Femur (tissue), 1 donor: ENCODE results near the gene HACL1.

ENCODE experiments used
- DNase-seq: peaks from one replicate; pipeline ENCODE4 v3.0.0-alpha.2; 2017

HACL1 gene

DNA sequence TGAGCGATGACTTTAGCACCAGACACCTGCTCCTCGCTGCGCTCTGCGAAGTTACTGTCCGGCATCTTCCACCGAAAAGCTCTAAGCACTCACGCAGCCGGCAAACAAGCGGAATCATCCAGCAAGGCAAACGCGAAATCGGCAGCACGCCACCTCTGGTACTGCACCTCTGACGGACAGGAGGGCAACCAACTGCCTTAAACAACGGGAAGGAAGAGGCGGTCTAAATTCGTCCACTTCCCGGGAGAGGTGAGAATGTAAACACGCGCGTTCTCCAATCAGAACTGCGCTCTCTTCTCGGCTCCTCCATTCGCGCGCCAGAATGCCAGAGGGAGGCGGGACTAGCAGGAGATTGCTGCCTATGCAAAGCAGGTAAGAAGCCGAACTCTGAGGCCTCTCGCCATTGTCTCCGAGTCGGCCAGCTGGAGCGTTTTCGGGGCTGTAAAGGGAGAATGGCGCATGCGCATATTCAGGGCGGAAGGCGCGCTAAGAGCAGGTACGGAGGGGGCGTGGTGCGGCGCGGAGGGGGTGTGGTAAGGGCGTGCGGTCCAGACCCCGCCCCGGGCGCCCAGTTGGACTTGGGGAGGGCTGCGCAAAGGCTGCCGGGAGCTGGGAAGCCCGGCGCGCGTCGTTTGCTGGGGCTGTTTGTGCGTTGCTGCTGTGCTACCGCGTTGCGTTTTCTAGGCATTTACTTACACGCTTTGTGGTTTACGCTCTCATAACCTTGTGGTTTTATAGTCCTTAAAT is at the start of gene HACL1, which contains the start of gene BTD:
HACL1 (minus strand) TSS at position 171 of the 747 bp plus-strand sequence; CDS start at position 65, 106 bp downstream.
BTD (plus strand) TSS at position 347 of the 747 bp plus-strand sequence. CDS start 33,695 bp downstream, outside the sequence.
- DNase-seq, result peak; percentile 99

DNA sequence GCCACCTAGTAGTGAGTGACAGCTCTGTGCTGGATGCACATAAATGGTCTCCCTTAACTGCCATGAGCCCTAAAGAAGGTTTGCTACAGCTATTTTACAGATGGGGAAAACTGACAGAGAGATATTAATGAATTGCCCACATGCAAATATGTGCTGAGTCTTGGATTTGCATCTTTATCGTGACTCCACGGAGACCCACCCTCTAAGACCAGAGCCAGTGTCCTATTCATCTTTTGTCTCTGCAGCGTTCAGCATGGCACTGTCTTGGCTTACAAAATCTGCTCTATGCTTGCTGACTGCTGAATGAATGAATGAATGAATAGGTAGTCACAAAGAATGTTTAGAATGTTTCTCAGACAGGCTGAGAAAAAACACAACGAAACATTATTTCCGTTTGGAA is 48.5 kb upstream of the HACL1 start:
- no peak for DNase-seq

DNA sequence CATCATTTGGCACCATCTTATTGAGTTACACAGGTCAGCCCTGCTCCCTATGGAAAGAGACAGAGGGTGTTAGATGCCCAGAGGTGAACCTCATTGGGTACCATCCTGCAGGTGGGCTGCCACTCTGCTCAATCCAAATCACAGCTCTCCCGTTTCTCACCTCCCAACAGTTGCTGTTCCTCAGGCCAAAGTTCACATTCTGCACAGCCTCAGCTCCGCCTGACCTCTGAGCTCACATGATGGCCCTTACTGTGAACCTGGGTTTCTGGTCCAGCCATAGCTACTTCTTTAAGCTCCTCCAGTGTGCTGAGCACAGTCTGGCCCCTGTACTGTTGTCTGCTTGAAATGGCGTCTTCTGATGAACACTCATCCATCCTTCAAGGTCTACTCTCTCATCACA is 48.0 kb upstream of the HACL1 start:
- no peak for DNase-seq

DNA sequence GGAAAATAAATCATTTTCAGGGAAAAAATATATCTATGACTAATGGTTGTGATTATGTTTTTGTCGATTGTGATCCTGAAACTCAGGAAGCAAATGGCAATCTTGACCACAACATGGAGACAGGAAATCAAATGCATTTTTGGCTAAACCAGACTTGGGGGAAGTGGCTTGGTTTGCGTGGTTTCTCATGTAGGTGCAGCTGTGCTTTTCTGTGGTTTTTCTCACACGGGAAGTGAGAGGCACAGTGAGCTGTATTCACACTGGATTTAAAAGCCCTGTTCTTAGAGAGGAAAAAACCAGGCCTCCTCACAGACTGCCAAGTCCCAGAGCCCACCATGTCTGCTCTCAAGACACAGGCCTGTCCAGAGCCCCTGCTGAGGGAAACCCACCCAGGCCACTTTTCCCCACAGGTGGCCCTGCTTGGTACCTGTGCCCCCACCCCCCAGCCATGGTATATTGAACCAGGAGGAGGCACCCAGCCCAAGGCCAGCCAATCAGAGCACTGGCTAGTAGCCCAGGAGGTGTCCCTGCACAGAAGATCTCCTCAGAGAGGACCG is 46.3 kb upstream of the HACL1 start:
- peak; percentile 72 for DNase-seq

DNA sequence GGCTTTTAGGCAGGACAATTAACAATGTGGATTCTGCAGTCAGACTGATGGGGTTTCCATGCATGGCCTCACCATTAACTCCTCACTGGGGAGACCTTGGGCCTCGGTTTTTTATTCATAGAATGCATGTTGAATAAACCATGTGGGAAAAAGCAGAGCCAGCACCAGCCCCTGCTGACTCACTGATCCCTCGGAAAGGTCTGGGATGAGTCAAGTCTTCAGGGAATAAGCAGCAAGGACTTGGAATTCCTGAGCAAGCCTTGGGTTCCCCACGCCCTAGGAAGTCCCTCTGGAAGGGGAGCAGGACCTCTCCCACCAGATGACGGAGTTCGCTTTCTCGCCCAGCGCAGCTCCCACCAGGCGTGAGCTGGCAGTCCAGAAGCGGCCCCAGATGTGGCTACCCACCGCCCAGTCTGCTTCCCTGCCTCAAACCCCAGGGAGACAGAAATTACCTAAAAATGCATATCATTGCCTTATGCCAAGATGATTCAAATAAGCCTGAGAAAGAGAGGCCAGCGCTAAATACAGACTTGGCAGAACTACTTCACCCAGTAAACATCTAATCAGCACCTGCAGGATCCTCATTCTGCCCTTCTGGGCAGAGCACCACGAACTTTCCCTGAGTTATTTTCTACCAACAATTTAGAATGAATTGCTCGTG is 45.6 kb upstream of the HACL1 start:
- DNase-seq, result peak; percentile 86

DNA sequence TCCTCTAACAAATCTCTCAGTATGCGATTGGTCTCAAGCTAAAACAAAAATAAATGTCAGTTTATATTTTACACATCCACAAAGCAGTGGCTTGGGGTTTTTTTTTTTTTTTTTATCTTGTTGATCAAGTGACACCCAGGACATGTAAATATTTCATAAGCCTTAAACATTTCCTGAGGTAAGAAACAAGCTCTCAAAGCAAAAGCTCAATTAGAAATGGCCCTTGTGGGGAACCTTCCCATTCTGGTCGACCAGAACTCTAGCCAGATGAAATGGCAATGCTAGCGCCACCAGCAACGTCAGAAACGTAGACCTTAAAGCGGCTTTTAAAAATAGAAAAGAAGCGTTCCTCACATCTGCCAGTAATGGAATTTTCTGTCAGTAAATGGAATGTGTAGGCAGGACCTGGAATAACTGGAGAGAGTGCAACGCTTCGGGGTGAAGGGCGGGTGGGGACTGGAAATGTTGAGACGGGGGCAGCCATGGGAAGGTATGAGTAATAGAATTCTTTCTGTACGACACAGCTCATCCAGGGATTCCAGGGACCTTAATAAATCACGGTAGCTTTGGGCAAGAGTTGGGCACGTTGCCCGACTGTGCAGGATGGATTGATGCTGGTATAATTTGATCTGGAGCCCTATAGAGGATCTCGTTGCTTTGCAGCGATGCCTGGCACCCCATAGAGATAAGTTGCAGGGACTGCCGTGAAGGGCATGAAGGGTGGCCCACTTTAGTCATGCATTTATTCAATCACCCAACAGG is 44.6 kb upstream of the HACL1 start:
- DNase-seq, result peak; percentile 87

DNA sequence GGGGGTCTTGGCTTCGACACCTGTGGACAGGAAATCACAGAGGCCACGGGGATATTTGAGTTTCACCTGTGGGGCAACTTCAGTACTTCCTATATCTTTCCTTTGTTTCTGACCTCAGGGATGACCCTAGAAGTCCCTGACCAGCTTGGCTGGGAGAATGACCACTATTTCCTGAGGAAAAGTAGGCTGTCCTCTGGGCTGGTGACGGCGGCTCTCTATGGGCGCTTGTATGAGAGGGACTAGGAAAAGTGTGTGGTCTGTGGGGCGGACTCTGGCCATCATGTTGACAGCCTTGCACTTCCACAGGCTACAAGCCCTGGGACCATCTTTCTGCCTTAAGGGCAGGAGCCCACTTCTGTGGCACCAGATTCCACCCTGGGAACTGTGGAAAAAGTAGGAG is 43.9 kb upstream of the HACL1 start:
- no peak for DNase-seq

DNA sequence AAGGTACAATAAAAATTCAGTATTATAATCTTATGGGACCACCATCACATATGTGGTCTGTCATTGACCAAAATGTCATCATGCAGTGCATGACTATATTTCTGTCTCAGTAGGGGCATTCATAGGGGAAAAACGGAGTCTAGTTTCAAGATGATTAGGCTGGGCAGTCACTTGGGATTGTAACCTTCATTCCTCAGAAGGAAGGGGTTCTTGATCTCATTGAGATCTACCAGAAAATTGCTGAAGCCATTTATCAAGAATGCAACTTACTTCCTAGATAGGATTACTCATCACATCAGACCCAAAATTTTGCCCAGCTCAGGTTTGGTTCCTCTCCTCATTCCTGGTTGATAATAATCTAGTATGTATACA is 37.5 kb upstream of the HACL1 start:
- no peak for DNase-seq

DNA sequence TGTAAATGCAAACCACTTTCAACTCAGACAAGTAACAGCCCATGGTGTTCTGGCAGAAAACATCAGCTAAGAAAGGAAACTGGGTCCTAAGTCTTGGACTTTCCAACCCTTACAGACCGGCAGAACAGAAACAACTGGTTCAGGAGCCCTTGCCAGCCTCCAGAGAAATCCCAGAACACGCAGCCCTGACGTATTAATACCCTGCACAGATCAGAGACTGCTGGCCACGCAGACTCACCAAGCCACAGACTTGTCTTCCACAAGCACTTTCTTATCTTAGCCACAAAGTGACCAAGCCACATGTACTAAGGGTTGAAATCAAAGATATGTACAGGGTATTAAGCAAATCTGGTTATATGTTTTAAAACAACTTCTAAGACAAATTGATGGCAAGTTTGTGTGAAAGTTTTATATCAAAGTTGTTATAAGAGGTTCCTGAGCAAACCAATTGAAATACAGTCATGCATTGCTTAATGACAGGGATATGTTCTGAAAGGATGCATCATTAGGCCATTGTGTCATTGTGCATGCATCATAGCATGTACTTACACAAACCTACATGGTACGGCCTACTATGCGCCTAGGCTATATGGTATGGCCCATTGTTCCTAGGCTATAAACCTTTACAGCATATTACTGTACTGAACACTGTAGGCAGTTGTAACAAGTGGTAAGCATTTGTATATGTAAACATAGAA is 37.0 kb upstream of the HACL1 start:
- no peak for DNase-seq

DNA sequence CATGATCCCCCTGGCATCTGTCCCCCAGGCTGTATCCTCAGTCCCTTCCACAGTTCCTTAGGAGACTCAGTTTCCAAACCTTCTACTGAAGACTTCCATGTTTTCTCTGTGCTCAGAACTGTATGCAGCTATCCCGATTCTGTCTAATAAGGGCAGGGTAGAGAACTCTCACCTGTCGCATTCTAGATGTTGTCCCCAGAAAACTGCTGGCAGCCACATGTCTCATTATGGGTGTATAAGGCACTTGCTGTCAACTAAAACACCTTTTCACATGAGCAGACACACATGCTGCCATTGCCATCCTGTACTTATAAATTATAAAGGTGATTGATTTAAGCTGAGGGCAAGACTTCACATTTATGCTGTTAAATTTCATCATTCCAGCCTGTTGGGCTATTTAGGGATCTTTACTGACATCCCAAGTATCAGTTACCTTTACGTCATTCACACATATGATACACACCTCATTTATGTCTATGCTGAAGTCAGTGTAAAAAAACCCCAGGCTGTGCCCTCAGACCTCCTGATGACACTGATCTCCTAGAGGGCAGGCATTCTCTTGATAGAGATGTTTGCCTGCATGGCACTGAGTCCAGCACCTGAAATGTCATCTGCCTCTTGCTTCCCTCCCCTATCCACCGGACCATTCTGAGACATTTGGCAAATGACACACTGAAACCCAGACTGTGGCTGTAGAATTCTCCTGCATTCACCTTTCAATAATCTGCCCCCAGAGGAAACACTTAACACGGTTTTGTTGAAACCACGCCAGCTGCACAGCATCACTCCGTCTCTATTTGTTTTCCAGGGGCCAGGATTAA is 36.0 kb upstream of the HACL1 start:
- DNase-seq, result no peak

DNA sequence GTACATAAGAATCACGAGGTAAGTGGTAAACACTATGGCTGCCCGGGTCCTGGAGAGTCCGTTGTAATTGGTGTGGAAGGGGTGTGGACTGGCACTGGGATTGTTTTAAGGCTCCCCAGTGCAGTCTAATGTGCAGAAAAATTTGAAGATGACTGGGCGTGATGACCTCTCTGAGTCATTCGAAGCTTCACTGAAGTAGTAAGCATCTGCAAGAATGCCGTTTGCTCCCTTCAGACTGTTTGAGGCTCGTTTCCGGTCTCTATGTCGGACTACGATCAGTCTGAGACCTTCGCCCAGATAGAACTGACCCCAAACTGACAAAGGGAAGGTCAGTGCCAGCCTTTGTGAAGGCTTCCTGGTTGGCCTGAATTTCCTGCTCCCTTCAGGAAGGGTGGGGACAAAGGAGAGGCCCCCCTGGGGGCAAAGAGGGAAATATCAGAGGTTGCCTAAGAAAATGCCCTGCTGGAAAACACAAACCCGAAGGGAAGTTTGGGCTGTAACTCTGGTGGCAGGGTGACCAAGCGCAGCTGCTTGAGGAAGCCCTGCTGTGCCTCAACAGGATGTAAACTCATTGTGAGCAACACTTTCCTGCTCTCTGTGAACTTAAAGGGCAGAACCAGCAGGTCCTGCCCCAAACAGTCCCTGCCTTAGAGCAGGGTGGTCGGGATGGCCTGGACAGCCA is 34.8 kb upstream of the HACL1 start:
- peak; percentile 42 for DNase-seq

DNA sequence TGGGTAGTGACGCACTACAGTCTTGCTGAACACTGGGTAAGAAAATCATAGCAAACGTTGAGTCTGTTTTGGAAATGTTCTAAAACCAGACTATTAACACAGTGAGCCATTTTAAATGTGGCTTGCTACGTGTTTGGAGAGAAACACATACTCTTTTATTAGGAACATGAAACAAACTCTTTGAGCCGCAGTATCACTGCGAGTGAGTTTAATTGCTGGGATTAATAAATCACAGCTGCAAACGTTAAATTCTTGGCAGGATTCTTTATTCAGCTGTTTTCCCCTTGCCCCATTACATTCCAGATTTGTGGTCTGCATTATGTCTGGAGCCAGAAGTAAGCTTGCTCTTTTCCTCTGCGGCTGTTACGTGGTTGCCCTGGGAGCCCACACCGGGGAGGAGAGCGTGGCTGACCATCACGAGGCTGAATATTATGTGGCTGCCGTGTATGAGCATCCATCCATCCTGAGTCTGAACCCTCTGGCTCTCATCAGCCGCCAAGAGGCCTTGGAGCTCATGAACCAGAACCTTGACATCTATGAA is 33.8 kb upstream of the HACL1 start:
- peak; percentile 84 for DNase-seq

DNA sequence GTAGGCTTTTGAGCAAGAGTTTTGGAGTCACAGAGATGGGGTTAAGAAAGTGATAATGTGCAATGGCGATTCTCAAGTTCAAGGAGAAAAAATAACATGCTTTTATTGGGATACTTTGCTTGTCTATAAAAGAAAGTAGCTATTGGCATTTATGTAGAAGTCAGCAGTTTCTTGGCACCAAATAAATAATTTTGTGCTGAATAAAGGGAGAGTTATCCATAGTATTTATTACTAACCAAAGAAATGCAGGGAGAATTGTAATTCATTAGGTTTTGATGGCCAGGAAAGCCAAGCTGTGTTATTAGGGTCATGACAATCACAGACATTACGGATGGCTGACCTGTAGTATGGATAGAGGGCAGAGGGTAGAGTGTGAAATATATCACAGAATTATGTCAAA is 33.3 kb upstream of the HACL1 start:
- DNase-seq, result no peak

DNA sequence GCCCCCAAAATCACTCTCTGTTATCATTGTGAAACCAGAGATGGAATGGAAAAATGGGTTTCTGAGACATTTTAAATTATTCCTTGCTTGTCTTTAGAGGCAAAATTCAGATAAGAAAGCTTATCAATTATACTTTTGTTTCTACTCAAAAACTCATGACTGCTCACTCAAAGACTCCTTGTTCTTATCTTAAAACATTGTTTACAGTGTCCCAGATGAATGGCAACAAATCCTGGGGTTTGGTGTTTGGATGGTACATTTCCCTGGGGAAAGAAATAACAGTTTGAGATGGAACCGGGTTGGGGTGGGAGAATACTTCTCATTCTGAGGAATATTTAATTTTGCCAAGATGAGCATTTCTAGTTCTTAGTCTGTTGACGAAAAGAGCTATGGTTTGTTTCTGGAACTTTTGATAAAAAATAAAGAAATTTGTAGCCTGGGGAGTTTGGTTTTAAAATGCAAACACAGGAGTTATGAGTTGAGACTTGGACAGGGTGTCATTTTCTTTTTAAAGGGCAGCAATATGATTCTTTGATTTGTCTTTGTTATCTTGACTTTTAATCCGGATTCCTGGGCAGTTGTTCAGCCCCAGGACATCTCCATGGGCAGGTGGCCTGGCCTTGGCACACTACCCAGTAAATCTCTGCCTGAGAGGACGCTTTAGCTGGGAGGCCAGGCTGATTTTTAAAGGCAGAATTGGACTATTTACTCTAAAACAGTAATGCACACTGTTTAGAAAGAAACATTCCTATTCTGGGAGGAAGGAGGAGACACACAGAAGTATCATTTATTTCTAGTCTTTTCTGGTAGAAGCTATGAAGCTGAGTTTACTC is 32.6 kb upstream of the HACL1 start:
- DNase-seq, result peak; percentile 55

DNA sequence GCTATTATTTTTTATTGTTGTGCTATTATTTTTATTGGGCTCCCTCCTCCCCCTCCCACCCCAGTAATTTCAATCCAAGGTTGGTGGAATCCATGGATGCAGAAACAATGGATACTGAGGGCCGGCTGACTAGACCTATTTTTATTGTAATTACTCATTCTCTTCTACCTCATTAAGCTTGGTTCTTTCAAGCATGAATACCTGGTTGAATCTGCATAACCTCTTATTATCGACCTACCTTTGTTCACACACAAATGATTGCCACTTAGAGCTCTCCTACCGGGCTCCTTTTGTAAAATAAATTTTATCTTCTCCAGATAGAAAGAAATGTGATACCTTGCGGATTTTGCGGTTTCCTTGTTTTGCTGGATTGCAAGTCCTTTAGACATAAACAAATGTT is 31.8 kb upstream of the HACL1 start:
- DNase-seq, result no peak

DNA sequence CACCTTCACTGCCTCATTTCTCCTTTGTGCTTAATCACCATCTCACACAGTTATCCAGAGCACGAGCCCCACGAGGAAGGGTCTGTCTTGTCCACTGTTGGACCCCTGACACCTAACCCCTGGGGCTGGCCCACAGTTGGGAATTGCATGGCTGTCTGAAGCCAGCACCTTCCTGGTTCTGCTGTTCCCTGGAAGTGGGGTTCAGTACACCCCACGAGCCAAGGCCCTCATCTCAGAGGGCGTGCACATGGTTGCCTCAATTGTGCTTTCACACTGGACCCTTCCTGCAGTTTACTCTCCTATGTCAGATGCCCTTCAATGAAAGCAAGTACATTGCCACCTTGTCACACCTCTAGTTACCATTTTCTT is 30.8 kb upstream of the HACL1 start:
- no peak for DNase-seq

DNA sequence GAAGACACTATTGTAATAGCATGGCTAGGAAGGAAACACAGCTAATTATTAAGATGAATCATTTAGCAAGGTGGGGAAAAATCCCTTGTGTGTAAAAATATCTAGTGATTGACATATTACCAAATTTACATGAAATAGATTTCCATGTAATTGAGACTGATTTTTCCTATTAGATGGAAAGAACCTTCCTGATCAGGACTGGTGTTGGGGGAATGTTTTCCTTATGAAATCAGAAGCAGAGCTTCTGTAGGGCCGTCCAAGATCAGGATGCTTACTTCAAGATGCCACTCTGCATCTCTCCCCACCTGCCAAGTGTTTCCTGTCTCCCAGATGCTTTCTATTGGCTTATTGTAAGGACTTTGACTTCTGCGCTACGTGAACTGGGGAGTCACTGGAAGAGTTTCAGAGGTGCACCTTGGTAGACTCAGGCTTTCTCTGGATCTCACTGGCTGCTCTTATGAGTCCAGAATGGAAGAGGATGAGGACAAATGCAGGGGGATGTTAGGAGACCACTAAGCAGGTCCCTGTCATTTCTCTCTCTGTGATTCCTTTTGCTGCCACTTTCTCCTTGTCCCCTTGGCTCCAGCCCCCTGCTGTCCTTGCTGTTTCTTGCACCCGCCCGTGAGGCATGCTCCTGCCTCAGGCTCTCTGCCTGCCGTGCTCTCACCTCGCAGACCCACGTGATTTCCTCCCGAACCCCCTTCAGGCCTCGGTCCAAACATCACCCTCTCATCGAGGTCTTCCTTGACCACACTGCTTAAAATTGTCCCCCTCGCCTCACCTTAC is 30.2 kb upstream of the HACL1 start:
- DNase-seq, result no peak

DNA sequence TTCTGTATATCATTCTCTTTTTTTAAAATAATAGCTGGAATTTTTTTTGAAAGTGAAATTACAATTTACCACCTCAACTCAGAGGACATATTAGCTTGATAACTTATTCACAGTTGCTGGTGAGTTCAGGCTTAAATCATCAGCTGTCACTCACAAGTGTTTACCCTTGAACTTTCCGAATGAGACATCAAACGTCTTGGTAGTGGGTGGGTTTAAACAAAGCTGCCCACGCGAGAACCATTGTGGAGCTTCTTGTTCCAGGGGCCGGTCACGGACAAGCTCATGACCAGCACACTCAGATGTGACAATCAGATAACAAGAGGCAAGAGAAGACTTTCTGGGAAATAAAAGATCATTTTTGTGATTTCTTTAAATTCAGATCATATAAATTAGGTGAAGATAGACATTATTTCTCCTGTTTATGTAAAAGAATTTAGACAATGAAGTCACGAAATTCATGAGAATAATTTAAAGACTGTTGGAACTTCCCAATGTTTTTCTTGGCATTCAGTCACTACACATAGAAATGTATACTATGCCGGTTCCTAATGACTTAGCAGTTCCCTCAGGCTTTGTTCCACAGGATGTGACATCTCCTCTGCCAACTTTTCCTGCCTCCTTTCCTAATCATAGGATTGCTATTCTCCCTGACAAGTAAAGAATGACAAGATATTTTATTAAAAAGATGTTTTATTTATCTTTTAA is 29.4 kb upstream of the HACL1 start:
- DNase-seq, result no peak
